HL-60/S4 treated with phorbol 12-myristate 13-acetate at 8.2 ng/mL for 4 days and 3 days (cell line): ENCODE results near the gene ARL6IP5.

Experiments
- in situ Hi-C: fragments of 300-500 bp; cut with MboI; formaldehyde crosslinking; loops from 2 replicates; pipeline ENCODE4 v1.15.0; 2022; ENCODE audit warnings: low sequenced_read_pairs

The ARL6IP5 gene

GRCh38 chr3:69084326-69085167 lies at the start of gene ARL6IP5:
Gene ARL6IP5, plus strand, starts transcription at chr3:69084937. Its CDS starts 111 bp downstream, at chr3:69085048.
- in situ Hi-C loops = no loop called here

- in situ Hi-C loops = no loop called here
Measured at GRCh38 chr3:69044608-69045007, 40.1 kb upstream of the ARL6IP5 start.

GRCh38 chr3:69048990-69049389 lies 35.7 kb upstream of the ARL6IP5 start:
- in situ Hi-C loops = no loop called here

GRCh38 chr3:69051756-69052471 lies 32.8 kb upstream of the ARL6IP5 start, which contains the start of gene TMF1:
Gene TMF1, minus strand, starts transcription at chr3:69052333. Its CDS starts 247 bp downstream, at chr3:69052086.
- in situ Hi-C loops = no loop called here

GRCh38 chr3:69052472-69052898 lies 32.3 kb upstream of the ARL6IP5 start:
- in situ Hi-C loops = no loop called here

GRCh38 chr3:69058180-69058946 lies 26.4 kb upstream of the ARL6IP5 start:
- in situ Hi-C loops = no loop called here

- in situ Hi-C loops = no loop called here
Measured at GRCh38 chr3:69058947-69059224, 25.9 kb upstream of the ARL6IP5 start.

GRCh38 chr3:69059688-69060087 lies 25.0 kb upstream of the ARL6IP5 start:
- in situ Hi-C loops = no loop called here

- in situ Hi-C loops = no loop called here
Measured at GRCh38 chr3:69063636-69064035, 21.1 kb upstream of the ARL6IP5 start.

GRCh38 chr3:69065318-69065964 lies 19.3 kb upstream of the ARL6IP5 start:
- in situ Hi-C loops = no loop called here

- in situ Hi-C loops = no loop called here
Measured at GRCh38 chr3:69066121-69066520, 18.6 kb upstream of the ARL6IP5 start.

GRCh38 chr3:69072928-69073327 lies 11.8 kb upstream of the ARL6IP5 start:
- in situ Hi-C loops = no loop called here

- in situ Hi-C loops = no loop called here
Measured at GRCh38 chr3:69079269-69080159, 5.2 kb upstream of the ARL6IP5 start.

GRCh38 chr3:69080233-69080920 lies 4.4 kb upstream of the ARL6IP5 start, which contains the start of gene UBA3:
Gene UBA3, minus strand, starts transcription at chr3:69080365. Its CDS starts 12 bp downstream, at chr3:69080353.
- in situ Hi-C loops = no loop called here

- in situ Hi-C loops = no loop called here
Measured at GRCh38 chr3:69081583-69082262, 3.0 kb upstream of the ARL6IP5 start.

- in situ Hi-C loops = no loop called here
Measured at GRCh38 chr3:69082361-69082760, 2.4 kb upstream of the ARL6IP5 start.

- in situ Hi-C loops = no loop called here
Measured at GRCh38 chr3:69082805-69083204, 1.9 kb upstream of the ARL6IP5 start.

GRCh38 chr3:69085168-69085832 lies 563 bp downstream of the ARL6IP5 start:
- in situ Hi-C loops = no loop called here
